COLO668 (cell line): Measurements from ENCODE around the gene AHSG.
A peak's percentile ranks its signal among the peaks of the same experiment; 100 is the strongest.
"Not testable (repeated sequence)": the region's sequence is repeated elsewhere in the genome, so short reads cannot be mapped to it uniquely, and the experiment has no call there.

Source experiments
- DNase-seq: peaks from one replicate; lab custom pipeline; 2025; ENCODE audit not compliant: unreplicated experiment; lab: John Stamatoyannopoulos, UW

AHSG gene

DNA sequence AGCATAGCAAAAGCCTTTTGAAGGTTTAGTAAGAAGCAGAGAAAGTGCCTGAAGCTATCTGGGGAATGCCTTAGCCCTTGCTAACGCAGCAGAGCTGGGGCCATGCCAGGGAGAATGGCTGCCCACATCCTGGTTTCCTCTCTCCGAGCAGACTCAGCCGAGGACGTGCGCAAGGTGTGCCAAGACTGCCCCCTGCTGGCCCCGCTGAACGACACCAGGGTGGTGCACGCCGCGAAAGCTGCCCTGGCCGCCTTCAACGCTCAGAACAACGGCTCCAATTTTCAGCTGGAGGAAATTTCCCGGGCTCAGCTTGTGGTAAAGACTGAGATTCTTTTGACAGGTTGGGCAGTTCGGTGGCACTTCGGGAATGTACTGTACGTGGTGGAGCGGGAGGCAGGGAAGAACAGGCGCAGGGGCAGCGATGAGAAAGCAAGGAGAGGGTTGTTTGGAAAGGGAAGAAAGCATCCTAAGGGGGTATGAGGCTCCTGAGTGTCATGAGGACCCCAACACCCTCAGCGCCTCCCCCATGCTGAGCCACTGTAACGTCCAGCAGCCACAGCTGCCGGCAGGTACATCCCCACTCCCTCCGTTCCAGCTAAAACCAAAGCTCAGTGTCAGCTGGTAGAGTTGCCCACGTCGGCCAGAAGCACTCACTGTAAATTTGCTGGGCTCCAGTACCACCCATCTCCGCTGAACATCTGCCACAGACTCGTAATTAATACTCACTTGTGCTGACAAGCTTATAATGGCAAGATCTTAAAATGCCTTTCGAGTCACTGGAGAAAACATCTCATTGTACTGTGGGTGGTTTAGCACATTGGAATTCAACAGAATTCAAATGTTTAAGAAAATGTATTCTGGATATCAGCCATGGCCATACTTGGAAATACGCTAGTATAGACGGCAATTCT, 4.4 kb downstream of the AHSG start:
- DNase-seq: peak; percentile 64

- DNase-seq: no peak
Observed at GRCh38 chr3:186618318-186618938, 5.6 kb downstream of the AHSG start.

DNA sequence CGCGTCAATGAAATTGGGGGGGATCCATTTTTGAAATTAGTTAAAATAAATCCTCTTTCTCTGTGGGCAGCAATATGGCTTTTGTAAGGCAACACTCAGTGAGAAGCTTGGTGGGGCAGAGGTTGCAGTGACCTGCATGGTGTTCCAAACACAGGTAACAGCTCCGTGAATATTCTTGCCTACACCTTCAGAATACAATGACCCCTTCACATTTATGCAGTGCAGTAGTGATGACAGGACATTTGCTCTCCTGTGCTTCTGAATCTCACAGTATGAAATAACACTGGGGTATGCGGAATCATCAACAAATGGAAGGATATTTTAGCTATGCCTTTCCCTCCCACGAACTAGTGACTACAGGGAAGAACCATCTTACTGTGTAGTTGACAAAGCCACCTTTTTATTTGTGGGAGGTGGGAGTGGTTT, 6.9 kb downstream of the AHSG start:
- no peak for DNase-seq

- no peak for DNase-seq
Observed at GRCh38 chr3:186620213-186621092, 7.6 kb downstream of the AHSG start.

DNA sequence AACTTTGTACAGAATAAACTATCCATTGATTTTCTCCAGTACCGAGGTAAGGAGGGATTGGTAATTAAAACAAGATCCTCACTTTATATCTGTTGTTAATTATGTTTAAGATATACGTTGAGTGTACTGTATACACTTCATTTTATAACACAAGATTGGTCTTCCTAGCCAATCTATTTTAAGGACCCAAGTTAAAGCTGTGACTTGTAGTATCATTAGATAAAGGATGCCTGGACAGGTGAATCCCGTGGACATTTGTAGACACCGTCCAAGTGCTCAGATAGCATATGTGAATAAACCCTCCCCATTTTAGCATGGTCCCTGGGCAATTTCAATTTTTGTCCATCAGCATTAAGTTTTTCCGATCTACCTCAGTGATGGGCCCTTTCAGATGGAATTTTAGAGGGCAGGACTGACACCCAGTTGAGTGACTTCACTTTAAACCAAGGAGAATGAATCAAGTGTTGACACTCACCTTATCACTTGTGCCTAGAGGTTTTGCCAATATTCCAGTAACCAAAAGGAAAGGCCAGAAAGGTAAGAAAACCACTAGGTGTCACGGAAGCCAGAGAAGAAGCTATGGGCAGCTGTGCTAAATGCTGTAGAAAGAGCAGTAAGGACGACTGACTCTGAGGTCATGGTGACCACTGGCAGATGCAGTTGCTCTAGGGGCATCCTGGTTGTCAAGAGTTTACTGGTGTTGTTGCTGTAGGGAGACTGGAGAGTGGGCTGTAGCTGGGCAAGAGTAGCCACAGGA, 9.2 kb downstream of the AHSG start:
- no peak for DNase-seq

- no peak for DNase-seq
Observed at GRCh38 chr3:186622651-186623310, 9.9 kb downstream of the AHSG start.

DNA sequence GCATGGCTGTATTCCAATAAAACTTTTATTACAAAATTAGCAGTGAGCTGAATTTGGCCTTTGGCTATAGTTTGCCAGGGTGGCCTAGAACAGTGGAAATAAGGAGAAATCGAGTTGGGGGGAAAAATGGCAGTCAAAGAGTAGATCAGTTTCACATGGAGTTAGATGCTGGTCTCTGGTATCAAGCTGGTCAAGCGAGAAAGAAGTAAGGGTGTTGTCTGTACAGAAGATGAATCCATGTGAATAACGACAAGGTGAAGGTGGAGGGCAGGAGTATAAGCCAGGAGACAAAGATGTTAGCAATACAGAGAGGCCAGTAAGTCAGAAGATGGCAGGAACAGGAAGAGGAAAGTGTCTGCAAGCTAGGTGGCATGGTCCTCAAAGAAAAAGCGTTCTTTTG, 11.7 kb downstream of the AHSG start:
- DNase-seq: no peak

DNA sequence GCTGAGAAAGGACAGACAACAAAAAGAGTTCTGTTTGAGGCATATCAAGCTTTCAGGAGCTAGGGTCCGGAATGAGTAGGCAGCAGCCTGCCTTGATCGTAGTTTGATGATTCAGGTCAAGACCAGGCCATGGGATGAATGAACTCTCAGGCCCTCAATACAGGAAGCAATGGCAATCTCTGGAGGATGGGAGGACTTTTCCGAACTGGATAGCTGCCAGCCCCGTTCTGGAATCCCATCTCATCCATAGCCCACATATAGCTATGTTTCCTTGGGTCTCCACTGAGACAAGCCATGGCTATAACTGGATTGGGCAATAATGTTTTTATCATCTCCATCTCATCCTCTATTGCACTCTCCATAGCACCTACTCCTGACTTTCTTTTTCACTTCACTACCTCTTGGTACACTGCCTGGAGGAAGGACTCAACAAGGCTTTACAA, 12.8 kb downstream of the AHSG start:
- no peak for DNase-seq

- no peak for DNase-seq
Observed at GRCh38 chr3:186626254-186626847, 13.5 kb downstream of the AHSG start.

- no peak for DNase-seq
Observed at GRCh38 chr3:186627852-186628414, 15.1 kb downstream of the AHSG start.

DNA sequence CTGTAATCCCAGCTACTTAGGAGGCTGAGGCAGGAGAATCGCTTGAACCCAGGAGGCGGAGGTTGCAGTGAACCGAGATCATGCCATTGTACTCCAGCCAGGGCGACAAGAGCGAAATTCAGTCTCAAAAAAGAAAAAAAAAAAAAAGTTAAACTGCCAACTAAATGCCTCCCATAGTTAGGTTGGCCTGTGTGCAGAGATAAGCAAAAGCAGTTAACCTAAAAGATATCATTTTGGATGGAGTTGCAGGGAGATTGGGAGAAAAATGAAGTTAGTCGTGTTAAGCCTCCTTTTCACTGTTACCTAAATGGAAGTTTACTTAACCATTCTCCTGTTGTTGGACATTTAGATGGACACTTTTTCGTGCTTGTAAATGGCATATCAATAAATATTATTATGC, 15.9 kb downstream of the AHSG start:
- DNase-seq: no peak

DNA sequence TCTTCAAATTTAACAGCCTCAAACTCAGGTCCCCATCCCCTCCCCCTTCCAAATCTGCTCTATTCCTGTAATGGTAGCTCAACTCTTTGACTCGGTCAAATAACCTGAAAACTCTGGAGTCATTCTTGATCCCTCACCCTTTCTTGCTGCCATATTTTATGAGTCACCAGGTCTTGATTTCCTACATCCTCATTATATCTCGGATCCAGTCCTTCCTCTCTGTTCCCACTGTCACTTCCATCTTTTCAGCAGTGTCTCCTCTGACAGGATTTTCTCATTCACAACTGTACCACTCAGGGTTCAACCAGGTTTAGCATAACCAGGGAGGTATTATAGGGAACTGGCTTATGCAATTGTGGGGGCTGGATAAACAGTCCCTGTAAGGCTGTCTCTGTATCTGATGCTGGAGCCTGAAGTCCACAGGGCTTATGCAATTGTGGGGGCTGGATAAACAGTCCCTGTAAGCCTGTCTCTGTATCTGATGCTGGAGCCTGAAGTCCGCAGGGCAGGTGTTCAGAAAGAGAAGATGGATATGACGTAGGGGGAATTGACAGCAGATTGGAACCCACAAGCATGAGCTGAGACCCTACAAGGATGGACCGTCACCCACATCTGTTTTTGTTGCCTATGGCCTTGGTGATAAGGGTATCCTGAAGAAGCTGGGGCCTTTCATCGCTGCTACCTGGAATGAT, 18.2 kb downstream of the AHSG start:
- DNase-seq: no peak

GRCh38 chr3:186633481-186633880, 20.6 kb downstream of the AHSG start:
- DNase-seq: no peak

- not testable (repeated sequence) for DNase-seq
Observed at GRCh38 chr3:186634207-186634606, 21.3 kb downstream of the AHSG start.

DNA sequence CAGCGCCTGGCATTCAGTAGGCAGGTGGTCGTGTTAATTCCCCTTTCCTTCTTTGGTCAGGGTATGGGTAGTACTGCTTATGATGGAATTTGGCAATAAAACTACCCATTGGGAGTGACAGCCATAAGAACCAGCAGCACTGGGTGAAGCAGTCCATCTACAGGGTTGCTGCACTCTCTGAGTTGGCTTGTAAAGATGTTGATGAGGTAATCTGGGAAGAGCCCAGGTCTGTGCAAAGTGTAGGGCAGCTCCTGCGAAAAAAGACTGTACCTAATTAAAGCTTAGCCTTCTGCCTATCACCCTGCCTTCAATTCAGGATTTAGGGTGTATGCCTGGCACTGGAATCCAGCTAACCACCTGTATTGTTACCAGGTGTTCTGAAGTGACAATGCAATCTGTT, 22.7 kb downstream of the AHSG start:
- DNase-seq: no peak

DNA sequence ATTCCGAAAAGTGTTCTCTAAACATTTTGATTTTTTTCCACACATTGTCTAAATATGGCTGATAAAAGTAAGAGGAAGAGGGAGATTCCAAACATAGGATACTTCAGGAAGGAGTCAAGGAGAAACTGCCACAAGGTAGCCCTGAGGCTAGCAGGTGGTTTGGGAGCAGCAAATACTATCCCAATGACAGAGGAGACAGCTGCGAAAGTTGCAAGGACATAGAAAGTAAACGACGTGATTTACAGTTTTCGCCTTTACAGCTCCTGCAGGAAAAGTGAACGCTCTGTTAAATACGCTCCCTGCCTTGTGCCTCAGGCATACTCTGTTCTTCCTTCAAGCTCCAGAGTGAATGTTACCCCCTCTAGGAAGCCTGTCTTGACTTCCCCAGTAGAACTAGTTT, 23.7 kb downstream of the AHSG start:
- DNase-seq: no peak

GRCh38 chr3:186637686-186638085, 24.8 kb downstream of the AHSG start:
- DNase-seq: no peak

GRCh38 chr3:186638259-186638658, 25.4 kb downstream of the AHSG start:
- peak; percentile 6 for DNase-seq
